Measurements from ENCODE around the gene LCLAT1.
"Not testable (repeated sequence)": the region's sequence is repeated elsewhere in the genome, so short reads cannot be mapped to it uniquely, and the experiment has no call there.

DNA sequence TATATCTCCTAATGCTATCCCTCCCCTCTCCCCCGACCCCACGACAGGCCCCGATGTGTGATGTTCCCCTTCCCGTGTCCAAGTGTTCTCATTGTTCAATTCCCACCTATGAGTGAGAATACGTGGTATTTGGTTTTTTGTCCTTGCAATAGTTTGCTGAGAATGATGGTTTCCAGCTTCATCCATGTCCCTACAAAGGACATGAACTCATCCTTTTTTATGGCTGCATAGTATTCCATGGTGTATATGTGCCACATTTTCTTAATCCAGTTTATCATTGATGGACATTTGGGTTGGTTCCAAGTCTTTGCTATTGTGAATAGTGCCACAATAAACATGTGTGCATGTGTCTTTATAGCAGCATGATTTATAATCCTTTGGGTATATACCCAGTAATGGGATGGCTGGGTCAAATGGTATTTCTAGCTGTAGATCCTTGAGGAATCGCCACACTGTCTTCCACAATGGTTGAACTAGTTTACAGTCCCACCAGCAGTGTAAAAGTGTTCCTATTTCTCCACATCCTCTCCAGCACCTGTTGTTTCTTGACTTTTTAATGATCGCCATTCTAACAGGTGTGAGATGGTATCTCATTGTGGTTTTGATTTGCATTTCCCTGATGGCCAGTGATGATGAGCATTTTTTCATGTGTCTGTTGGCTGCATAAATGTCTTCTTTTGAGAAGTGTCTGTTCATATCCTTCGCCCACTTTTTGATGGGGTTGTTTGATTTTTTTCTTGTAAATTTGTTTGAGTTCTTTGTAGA, 20.2 kb downstream of the LCLAT1 start:
- not testable (repeated sequence) for TF ChIP-seq CTCF, POLR2A (IDR thresholded peaks at IDR 0.05)

Measured in uterus (tissue), 2 donors.